Activated naive CD4-positive, alpha-beta T cell treated with anti-CD3 and anti-CD28 coated beads, Interleukin-2, amount 10 ng/mL, durations not matched to agents 7 days and 5 days (primary cell): ENCODE results near the gene RGMB.
A peak's percentile ranks its signal among the peaks of the same experiment; 100 is the strongest.

ENCODE experiments used
- CTCF ChIA-PET: fragments of 350-600 bp; sonication (Branson Sonifier 250); formaldehyde crosslinking; loops from one replicate; lab custom pipeline; 2021; ENCODE audit warnings: antibody characterized with exemption; lab: Charles Lee
- DNase-seq: peaks from one replicate; pipeline ENCODE4 v3.0.0-alpha.2; 2020
- H3K27ac Mint-ChIP-seq: one replicate; pipeline ENCODE4 v1.8.0; 2021; ENCODE audit warnings: mild to moderate bottlenecking, moderate library complexity, mixed read lengths
- H3K27me3 Mint-ChIP-seq: one replicate; pipeline ENCODE4 v1.8.0; 2021; ENCODE audit warnings: mild to moderate bottlenecking, mixed read lengths
- H3K36me3 Mint-ChIP-seq: one replicate; pipeline ENCODE4 v1.8.0; 2021; ENCODE audit warnings: mixed read lengths
- H3K4me1 Mint-ChIP-seq: one replicate; pipeline ENCODE4 v1.8.0; 2021; ENCODE audit warnings: mixed read lengths
- H3K4me3 Mint-ChIP-seq: one replicate; pipeline ENCODE4 v1.8.0; 2021; ENCODE audit warnings: mild to moderate bottlenecking, moderate library complexity, mixed read lengths
- H3K9me3 Mint-ChIP-seq: one replicate; pipeline ENCODE4 v1.8.0; 2021; ENCODE audit warnings: mixed read lengths

The RGMB gene

GRCh38 chr5:98784411-98784810 lies 10.9 kb downstream of the RGMB start:
- DNase-seq, result no peak
- Mint-ChIP-seq H3K4me1 (no peaks in the 10 kb centered on the region), H3K27me3 (peaks cover 3% of the 10 kb centered on the region), H3K4me3 (no peak overlapping the region), H3K9me3 (no peaks in the 10 kb centered on the region), H3K36me3 (peaks cover 1% of the 10 kb centered on the region), H3K27ac (no peak overlapping the region)
- CTCF ChIA-PET, result interaction anchor here (1.1 to 4.4 kb wide), 2 partner anchors 11 to 16 kb away, joined by 4 to 18 read pairs; no protein-coding TSS in a partner anchor

GRCh38 chr5:98785244-98785643 lies 11.8 kb downstream of the RGMB start:
- CTCF ChIA-PET, result interaction anchor here (1.0 to 1.7 kb wide), 2 partner anchors 10 to 17 kb away, joined by 5 to 9 read pairs; no protein-coding TSS in a partner anchor
- DNase-seq, result no peak
- Mint-ChIP-seq H3K36me3 (no peaks in the 10 kb centered on the region), H3K4me1 (no peaks in the 10 kb centered on the region), H3K9me3 (no peaks in the 10 kb centered on the region), H3K27ac (no peak overlapping the region), H3K4me3 (no peak overlapping the region), H3K27me3 (no peaks in the 10 kb centered on the region)

GRCh38 chr5:98786191-98786853 lies 12.9 kb downstream of the RGMB start:
- DNase-seq, result no peak
- H3K9me3 Mint-ChIP-seq, result no peaks in the 10 kb centered on the region
- CTCF ChIA-PET, result interaction anchor here (1.7 kb wide), 1 partner anchor 9 kb away, joined by 9 read pairs; no protein-coding TSS in a partner anchor
- no peaks in the 10 kb centered on the region for H3K27me3 Mint-ChIP-seq
- H3K27ac Mint-ChIP-seq, result no peak overlapping the region
- H3K4me1 Mint-ChIP-seq, result no peaks in the 10 kb centered on the region
- no peak overlapping the region for H3K4me3 Mint-ChIP-seq
- H3K36me3 Mint-ChIP-seq, result no peaks in the 10 kb centered on the region

GRCh38 chr5:98787131-98787719 lies 13.8 kb downstream of the RGMB start:
- H3K27ac Mint-ChIP-seq, result no peak overlapping the region
- H3K4me1 Mint-ChIP-seq, result no peaks in the 10 kb centered on the region
- no peaks in the 10 kb centered on the region for H3K27me3 Mint-ChIP-seq
- no peaks in the 10 kb centered on the region for H3K9me3 Mint-ChIP-seq
- no peaks in the 10 kb centered on the region for H3K36me3 Mint-ChIP-seq
- H3K4me3 Mint-ChIP-seq, result no peak overlapping the region
- CTCF ChIA-PET, result interaction anchor here (1.2 to 1.7 kb wide), 2 partner anchors 9 to 10 kb away, joined by 4 to 5 read pairs; no protein-coding TSS in a partner anchor
- no peak for DNase-seq

GRCh38 chr5:98789029-98789428 lies 15.6 kb downstream of the RGMB start:
- no peaks in the 10 kb centered on the region for H3K27me3 Mint-ChIP-seq
- no peak overlapping the region for H3K27ac Mint-ChIP-seq
- H3K9me3 Mint-ChIP-seq, result no peaks in the 10 kb centered on the region
- H3K36me3 Mint-ChIP-seq, result no peaks in the 10 kb centered on the region
- no peak overlapping the region for H3K4me3 Mint-ChIP-seq
- no peak for DNase-seq
- CTCF ChIA-PET, result interaction anchor here (1.0 to 1.5 kb wide), 2 partner anchors 12 to 18 kb away, joined by 3 to 5 read pairs; no protein-coding TSS in a partner anchor
- H3K4me1 Mint-ChIP-seq, result no peaks in the 10 kb centered on the region

DNA sequence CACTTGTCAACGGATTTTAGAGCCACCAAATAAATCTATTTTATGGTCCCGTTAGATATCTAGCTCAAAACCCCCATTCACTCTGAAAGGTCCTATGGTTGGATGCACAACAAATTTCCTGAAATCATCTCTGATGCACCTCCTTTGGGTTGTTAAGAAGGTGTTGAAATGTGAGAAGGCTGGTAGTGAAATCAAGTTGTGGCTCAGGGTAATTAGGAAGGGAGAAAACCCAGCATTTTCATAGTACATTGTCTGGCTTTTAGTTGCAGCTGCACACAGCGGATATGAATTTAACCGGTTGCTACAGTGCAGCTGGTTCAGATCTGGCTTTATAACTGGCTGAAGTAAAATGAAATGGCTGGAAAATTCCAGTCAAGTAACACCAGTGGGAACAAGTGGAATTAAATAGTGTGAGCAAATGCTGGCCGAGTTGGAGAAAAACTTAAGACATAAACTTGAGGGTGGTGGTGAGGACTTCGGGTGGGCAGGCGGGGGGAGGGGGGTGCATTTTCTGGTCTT lies 17.6 kb downstream of the RGMB start:
- no peaks in the 10 kb centered on the region for H3K4me1 Mint-ChIP-seq
- no peak overlapping the region for H3K4me3 Mint-ChIP-seq
- CTCF ChIA-PET, result no interaction called here
- no peaks in the 10 kb centered on the region for H3K9me3 Mint-ChIP-seq
- no peaks in the 10 kb centered on the region for H3K27me3 Mint-ChIP-seq
- no peak overlapping the region for H3K27ac Mint-ChIP-seq
- DNase-seq, result no peak
- H3K36me3 Mint-ChIP-seq, result no peaks in the 10 kb centered on the region

- CTCF ChIA-PET, result interaction anchor here (0.9 to 5.6 kb wide), 2 partner anchors 15 to 23 kb away, joined by 3 to 61 read pairs; no protein-coding TSS in a partner anchor
- H3K36me3 Mint-ChIP-seq, result no peaks in the 10 kb centered on the region
- no peak overlapping the region for H3K27ac Mint-ChIP-seq
- no peaks in the 10 kb centered on the region for H3K4me1 Mint-ChIP-seq
- no peak overlapping the region for H3K4me3 Mint-ChIP-seq
- no peaks in the 10 kb centered on the region for H3K27me3 Mint-ChIP-seq
- H3K9me3 Mint-ChIP-seq, result no peaks in the 10 kb centered on the region
- DNase-seq, result no peak
Observed at GRCh38 chr5:98791898-98792580, 18.6 kb downstream of the RGMB start.

DNA sequence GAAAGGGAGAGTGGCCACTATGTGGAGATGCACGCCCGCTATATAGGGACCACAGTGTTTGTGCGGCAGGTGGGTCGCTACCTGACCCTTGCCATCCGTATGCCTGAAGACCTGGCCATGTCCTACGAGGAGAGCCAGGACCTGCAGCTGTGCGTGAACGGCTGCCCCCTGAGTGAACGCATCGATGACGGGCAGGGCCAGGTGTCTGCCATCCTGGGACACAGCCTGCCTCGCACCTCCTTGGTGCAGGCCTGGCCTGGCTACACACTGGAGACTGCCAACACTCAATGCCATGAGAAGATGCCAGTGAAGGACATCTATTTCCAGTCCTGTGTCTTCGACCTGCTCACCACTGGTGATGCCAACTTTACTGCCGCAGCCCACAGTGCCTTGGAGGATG lies 19.8 kb downstream of the RGMB start:
- Mint-ChIP-seq H3K9me3 (no peaks in the 10 kb centered on the region), H3K4me1 (no peaks in the 10 kb centered on the region), H3K27me3 (no peaks in the 10 kb centered on the region), H3K27ac (no peak overlapping the region), H3K4me3 (no peak overlapping the region), H3K36me3 (no peaks in the 10 kb centered on the region)
- no peak for DNase-seq
- CTCF ChIA-PET, result interaction anchor here (0.9 to 5.6 kb wide), 2 partner anchors 16 to 24 kb away, joined by 3 to 61 read pairs; no protein-coding TSS in a partner anchor

DNA sequence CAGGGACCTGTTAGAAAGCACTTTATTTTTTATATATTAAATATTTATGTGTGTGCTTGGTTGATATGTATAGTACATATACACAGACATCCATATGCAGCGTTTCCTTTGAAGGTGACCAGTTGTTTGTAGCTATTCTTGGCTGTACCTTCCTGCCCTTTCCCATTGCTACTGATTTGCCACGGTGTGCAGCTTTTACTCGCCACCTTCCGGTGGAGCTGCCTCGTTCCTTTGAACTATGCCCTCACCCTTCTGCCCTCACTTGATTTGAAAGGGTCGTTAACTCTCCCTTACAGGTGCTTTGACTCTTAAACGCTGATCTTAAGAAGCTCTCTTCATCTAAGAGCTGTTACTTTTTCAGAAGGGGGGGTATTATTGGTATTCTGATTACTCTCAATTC lies 20.5 kb downstream of the RGMB start:
- Mint-ChIP-seq H3K27me3 (no peaks in the 10 kb centered on the region), H3K4me1 (no peaks in the 10 kb centered on the region), H3K9me3 (no peaks in the 10 kb centered on the region), H3K4me3 (no peak overlapping the region), H3K27ac (no peak overlapping the region), H3K36me3 (no peaks in the 10 kb centered on the region)
- no peak for DNase-seq
- CTCF ChIA-PET, result interaction anchor here (1.7 to 5.6 kb wide), 2 partner anchors 13 to 25 kb away, joined by 3 to 61 read pairs; no protein-coding TSS in a partner anchor

- CTCF ChIA-PET, result interaction anchor here (0.8 to 5.6 kb wide), 5 partner anchors 9 to 356 kb away, joined by 3 to 61 read pairs (median 3); no protein-coding TSS in a partner anchor
- H3K4me1 Mint-ChIP-seq, result no peaks in the 10 kb centered on the region
- H3K9me3 Mint-ChIP-seq, result no peaks in the 10 kb centered on the region
- no peak for DNase-seq
- H3K27ac Mint-ChIP-seq, result no peak overlapping the region
- no peak overlapping the region for H3K4me3 Mint-ChIP-seq
- no peaks in the 10 kb centered on the region for H3K36me3 Mint-ChIP-seq
- H3K27me3 Mint-ChIP-seq, result no peaks in the 10 kb centered on the region
Observed at GRCh38 chr5:98794414-98795080, 21.1 kb downstream of the RGMB start.

DNA sequence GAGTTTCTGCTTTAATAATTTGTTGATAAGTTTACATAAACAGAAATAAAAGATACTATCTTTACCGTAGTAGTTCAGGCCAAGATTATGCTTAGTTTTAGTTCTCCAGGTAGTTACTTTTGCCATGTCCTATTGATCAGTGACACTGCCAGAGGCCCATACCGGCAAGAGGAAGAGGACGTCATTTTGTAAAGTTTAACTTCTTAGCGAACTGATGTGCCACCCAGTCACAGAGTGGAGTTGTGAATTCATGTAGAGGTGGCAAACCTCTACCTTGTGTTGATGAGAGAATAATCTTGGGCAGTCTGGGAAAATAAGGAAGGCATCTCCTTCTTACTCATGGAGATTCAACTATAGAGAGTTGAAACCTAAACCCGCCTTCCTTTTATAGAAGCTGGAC lies 21.8 kb downstream of the RGMB start:
- H3K9me3 Mint-ChIP-seq, result no peaks in the 10 kb centered on the region
- no peaks in the 10 kb centered on the region for H3K27me3 Mint-ChIP-seq
- H3K27ac Mint-ChIP-seq, result no peak overlapping the region
- no peak overlapping the region for H3K4me3 Mint-ChIP-seq
- CTCF ChIA-PET, result interaction anchor here (0.6 to 5.6 kb wide), 9 partner anchors 8 to 357 kb away, joined by 3 to 61 read pairs (median 3); no protein-coding TSS in a partner anchor
- no peak for DNase-seq
- H3K4me1 Mint-ChIP-seq, result no peaks in the 10 kb centered on the region
- no peaks in the 10 kb centered on the region for H3K36me3 Mint-ChIP-seq

DNA sequence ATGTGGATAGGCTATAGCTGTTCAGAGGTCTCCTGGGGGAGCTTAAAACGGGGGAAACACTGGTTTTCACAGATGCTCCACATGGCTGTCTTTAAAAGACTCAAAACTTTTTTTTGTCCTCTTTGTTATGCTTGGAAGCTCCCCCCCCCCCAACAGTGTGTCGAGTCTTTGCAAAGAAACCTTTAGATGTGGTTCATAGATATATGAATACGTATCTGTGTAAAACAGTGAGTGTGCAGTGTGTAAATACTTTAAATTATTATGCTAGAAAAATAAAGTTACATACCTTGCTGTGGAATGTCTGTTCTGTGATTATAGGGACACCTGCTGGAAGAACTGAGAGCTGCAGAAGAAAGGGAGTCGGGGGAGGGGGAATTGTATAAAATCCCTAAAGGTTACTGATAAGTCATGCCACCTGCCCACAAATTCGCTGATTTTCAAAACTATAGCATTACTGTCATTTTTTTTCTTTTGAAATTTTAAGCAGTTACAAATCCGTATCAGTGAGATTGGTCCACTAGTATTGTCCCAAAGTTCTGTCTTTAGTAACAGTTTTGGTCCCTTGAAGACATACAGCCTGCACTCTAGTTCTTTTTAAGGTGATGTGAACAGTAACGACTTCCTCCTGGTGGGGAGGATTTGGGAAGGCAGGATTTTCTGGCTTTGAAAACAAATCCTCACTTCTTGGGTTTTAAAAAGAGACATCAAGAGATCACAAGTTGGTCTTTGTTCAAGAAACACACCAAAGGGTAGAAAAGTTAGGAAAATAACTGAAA lies 22.9 kb downstream of the RGMB start:
- Mint-ChIP-seq H3K4me1 (no peaks in the 10 kb centered on the region), H3K36me3 (no peaks in the 10 kb centered on the region), H3K27ac (no peak overlapping the region), H3K4me3 (no peak overlapping the region), H3K9me3 (no peaks in the 10 kb centered on the region), H3K27me3 (no peaks in the 10 kb centered on the region)
- peak; percentile 55 for DNase-seq
- CTCF ChIA-PET, result interaction anchor here (0.7 to 5.6 kb wide), 13 partner anchors 9 to 1565 kb away, joined by 3 to 61 read pairs (median 4); no protein-coding TSS in a partner anchor

GRCh38 chr5:98798371-98798770 lies 24.9 kb downstream of the RGMB start:
- H3K27ac Mint-ChIP-seq, result no peak overlapping the region
- CTCF ChIA-PET, result interaction anchor here (0.9 kb wide), 1 partner anchor 12 kb away, joined by 5 read pairs; no protein-coding TSS in a partner anchor
- no peaks in the 10 kb centered on the region for H3K27me3 Mint-ChIP-seq
- no peaks in the 10 kb centered on the region for H3K9me3 Mint-ChIP-seq
- no peaks in the 10 kb centered on the region for H3K4me1 Mint-ChIP-seq
- H3K4me3 Mint-ChIP-seq, result no peak overlapping the region
- H3K36me3 Mint-ChIP-seq, result no peaks in the 10 kb centered on the region
- no peak for DNase-seq
